OCI-M2 (cell line): ENCODE results near the gene ARHGAP15.
"Not testable (repeated sequence)": the region's sequence is repeated elsewhere in the genome, so short reads cannot be mapped to it uniquely, and the experiment has no call there.

Experiments
- DNase-seq: peaks from one replicate; lab custom pipeline; 2025; ENCODE audit not compliant: unreplicated experiment; lab: John Stamatoyannopoulos, UW

Gene ARHGAP15

DNA sequence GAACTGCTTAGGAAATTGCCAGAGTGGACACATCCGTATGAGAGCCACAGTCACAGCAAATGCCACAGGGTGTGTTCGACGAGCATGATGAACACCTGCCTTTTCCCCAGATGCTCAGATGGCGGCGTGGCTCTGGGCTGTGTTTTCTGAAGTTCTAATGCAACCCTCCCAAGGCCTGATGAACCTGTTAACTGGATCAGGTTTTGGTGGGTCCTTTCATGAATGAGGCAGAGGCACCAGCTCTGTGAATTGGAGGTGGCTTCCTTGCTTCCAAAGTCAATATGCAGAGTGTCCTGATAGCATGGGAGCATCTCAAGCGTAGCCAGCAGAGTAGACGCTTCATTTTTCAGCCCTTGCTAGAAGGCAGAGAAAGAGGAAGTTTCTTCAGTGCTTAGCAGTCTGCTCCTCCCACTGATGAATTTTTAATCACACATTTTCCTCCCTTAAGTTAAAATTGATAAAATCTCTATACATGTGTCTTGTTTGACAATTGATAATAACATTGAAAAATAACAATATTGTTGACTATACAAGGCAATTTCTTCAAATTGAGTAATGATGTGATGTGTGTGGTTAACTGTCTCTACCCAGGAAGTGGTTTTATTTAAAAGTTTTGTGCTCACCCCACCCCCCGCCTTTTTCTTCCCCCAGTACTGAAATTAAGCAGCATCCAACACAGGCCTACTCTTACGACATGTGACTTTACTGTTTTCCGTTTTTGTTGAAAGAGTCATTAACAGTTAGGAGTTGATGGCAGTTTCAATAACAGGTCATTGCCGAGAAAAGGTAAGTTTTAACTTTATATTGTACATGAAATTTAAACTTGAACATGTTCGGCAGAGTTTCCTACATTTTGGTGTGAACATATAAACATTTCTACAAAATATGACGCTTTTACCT, at the start of gene ARHGAP15:
TSS of gene ARHGAP15 (plus strand) at position 739 of the 900 bp plus-strand sequence.
- DNase-seq = peak; percentile 45

DNA sequence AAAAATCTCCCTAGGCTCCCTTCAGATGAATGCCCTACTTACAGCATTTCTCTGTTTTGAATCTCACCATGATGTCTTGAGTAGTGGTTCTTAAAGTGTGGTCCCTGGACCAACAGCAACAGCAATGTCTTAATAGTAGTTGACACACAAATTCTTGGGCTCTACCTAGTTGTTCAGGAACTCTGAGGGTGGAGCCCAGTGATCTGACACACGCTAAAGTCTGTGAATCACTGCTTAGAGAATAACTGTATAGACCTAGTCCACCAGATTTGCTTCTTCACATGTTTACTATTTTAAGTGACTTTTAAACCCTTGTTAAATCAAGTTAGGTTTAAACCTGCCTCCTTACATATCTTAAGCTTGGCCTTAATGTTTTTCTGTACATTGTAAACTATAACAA, 47.6 kb upstream of the ARHGAP15 start:
- no peak for DNase-seq

DNA sequence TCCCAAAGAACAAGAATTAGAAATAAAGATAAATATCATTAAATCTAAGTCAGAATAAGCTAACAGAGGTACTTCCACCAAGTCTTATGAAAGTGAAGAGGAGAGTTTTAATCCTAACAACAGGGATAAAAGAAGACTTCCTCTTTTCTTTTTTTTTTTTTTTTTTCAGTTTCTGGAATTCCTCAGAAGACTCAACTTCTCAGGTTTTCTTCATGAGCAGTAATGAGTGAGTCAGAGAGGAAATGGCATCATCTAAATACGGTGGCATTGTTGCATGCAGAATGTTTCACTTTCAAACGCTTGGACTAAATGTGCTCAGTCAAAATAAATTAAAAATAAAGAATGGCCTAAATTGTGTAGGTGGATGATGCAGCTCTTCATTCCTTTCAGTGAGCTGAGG, 45.6 kb upstream of the ARHGAP15 start:
- DNase-seq = no peak

DNA sequence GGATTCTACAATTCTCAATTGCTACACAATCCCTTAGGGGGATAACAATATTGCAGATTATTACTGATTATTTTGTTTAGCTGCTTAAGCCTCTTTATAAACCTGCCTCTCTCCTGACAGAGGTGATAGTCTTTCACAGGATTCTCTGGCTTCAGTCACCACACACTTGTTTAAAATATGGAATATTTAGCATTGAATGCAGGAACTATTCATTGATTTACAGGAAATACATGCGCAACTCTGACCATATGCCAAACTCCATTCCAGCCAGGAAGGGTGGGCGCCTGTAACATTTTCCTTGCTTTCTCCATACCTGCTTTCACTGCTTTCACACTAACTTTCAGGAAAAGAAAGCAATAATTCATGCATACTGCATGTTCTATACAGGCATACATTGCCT, 44.8 kb upstream of the ARHGAP15 start:
- DNase-seq = no peak

DNA sequence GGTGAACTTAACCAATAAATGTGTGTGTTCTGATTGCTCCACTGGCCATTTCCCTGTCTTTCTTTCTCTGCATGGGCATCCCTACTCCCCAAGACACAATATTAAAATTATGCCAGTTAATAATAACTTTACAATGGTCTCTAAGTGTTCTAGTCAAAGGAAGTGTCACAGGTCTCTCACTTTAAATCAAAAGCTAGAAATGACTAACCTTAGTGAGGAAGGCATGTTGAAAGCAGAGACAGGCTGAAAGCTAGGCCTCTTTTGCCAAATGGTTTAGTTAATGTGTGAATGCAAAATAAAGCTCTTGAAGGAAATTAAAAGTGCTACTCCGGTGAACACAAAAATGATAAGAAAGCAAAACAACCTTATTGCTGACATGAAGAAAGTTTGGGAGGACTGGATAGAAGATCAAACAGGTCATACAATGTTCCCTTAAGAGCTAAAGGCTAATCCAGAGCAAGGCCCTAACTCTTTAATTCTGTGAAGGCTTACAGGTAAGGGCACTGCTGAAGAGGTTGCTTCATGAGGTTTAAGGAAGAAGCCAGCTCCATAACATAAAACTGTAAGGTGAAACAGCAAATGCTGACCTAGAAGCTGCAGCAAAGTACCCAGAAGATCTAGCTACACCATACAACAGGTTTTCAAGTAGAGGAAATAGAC, 44.0 kb upstream of the ARHGAP15 start:
- no peak for DNase-seq

DNA sequence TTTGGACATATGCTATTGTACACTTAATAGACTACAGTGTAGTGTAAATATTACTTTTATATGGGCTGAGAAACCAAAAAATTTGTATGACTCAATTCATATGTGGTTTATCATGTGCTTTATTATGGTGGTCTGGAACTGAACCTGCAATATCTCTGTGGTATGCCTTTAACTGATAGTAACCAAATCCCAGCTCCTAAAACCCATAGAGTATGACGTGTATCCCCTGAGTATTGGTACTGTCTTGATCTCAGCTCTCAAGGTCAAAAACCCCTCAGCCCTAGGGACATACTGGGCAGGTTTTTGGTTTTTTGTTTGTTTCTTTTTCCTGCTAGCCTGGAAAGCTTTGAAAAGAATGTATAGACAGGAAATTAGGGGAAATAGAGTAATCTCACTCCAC, 42.2 kb upstream of the ARHGAP15 start:
- DNase-seq = no peak

DNA sequence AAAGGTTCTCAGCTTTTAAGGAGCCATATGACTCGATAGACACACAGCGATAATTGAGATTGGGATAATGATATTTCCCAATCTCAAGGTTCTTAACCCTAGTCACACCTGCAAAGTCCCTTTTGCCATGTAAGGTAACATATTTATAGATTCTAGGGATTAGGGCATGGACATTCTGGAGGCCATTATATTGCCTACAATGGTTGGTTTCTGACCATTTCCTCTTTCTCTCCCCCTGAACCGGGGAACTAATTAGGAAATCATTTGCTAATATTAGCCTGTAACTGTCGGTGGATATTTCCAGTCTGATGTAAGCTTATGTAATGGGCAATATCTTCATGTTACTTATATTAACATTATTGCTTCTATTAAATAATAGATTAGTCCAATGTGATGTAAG, 40.8 kb upstream of the ARHGAP15 start:
- DNase-seq = no peak

DNA sequence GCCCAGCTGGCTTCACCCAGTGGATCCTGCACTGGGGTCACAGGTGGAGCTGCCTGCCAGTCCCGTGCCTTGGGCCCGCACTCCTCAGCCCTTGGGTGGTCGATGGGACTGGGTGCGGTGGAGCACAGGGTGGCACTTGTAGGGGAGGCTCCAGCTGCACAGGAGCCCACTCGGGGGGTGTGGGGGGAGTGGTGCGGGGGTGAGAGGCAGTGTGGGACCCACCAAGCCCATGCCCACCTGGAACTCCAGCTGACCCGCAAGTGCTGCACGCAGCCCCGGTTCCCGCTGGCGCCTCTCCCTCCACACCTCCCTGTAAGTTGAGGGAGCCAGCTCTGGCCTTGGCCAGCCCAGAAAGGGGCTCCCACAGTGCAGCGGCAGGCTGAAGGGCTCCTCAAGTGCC, 39.7 kb upstream of the ARHGAP15 start:
- not testable (repeated sequence) for DNase-seq

DNA sequence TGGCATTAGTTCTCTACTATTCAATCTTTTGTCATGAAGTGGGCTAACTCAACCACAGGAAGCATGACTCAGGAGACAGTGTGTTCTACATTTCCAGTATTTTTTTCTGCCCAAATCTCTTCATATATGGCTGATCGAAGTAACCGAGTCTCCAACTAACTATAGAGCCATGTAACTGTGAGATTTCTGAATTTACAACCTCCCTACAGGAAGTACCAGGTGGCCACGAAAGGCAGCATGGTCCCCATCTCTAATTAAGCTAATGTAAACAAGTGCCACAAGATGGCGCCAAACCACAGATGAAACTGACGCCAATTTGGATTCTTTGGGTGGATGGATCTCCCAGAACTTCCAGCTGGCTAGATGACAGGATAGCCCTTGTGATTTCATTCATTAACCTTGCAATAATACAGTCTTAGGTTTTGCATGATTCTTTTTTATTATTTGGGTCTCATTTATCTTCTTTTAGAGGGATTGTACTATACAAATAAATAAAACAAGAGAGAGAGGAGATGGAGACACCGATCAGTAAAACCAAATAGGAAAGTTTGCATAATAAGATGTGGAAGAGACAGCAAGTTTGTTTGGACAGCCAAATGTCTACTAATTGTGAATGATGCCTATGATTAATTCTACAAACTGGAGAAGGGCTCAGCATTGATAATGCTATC, 18.3 kb upstream of the ARHGAP15 start:
- peak; percentile 36 for DNase-seq

DNA sequence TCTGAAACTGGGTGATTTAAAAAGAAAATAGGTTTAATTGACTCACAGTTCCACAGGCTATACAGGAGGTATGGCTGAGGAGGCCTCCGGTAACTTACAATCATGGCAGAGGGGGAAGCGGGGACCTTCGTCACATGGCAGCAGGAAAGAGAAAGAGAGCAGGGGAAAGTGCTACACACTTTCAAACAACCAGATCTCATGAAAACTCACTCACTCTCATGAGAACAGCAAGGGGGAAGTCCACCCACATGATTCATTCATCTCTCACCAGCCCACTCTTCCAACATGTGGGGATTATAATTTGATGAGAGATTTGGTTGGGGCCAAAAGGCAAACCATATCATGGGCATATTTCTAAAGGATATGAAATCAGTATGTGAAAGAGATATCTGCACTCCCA, 12.0 kb upstream of the ARHGAP15 start:
- no peak for DNase-seq

DNA sequence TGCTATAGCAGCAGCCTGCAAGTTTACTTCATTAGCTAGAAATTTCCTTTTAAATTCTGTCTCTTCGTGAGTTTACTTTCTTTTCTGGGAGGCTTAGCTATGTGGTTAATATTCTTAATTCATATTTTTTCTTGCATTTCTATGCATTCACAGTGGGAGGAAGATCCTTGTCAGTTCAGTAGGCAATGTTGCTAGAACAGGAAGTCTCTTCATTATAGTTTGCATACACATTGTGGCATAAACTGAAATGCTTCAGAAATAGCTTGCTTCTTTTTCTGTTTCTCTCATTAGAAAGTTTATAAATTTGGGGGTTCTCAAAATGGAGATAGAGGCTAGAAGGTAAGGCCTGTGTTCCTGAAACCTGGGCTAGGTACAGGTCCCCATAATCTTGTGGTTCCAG, 8.1 kb upstream of the ARHGAP15 start:
- DNase-seq = no peak

DNA sequence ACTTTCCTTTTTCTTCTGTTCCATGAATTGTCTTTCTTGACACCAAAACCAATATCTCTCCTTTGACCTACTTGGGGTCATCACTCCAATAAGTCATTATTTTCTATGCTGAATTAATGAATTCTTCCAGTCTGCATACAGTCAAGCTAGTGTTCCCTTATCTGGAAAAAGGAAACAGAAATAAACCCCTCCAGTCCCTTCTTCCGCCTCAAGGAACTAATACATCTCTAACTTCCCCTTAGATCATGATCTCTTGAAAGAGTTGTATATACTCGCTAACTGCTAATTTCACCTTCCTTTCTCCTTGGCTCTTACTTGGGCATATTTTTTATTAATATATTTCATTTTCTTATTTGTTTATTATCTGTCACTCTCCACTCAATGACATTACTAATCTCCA, 7.3 kb upstream of the ARHGAP15 start:
- DNase-seq = no peak

DNA sequence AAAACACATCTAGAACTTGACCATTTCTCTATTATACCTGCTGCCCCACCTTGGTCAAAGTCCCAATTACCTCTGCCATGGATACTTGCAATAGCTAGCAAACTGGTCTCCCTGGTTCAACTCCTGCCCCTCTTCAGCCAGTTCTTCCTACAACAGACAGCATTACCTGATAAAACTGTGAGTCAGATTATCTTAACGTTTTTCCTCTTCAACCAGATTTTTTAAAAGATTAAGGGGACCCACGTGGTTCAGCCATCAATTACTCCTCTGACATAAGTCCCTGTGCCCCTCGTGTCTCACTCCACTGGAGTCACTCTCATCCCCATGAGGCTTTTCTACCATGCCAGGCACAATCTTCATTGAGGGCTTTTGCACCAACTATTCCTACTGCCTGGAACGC, 5.3 kb upstream of the ARHGAP15 start:
- no peak for DNase-seq

DNA sequence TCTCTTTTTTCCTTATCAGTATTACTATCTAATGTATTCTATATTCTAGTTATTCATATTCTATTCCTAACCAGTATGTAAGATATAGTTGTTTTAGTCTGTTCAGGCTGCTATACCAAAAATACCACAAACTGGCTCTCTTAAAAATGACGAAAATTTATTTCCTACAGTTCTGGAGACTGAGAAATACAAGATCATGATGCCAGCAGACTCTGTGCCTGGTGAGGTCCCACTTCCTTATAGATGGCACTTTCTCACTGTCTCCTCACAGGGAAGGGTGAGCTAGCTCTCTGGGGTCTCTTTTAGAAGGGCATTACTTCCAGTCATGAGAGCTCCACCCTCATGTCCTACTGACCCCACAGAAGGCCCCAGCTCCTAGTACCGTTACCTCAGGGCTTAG, 4.8 kb upstream of the ARHGAP15 start:
- no peak for DNase-seq

DNA sequence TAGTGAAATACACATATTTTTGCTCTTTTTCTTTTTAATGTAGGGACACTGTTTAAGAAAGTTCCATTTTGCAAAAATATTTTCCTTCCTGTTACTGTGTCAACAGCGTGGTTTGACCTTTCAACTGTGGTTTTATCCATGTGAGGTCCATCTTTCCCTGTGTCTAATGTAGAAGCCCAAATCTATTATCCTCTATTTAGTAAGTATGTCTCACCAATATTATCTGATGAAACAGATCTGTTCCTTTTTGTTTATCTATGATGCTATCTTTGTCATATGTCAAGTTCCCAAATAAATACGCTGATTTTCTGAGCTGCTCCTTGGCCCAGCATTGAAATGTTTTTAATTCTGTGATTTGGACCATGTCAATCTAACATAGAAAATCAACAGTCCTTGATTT, 3.5 kb upstream of the ARHGAP15 start:
- DNase-seq = no peak

DNA sequence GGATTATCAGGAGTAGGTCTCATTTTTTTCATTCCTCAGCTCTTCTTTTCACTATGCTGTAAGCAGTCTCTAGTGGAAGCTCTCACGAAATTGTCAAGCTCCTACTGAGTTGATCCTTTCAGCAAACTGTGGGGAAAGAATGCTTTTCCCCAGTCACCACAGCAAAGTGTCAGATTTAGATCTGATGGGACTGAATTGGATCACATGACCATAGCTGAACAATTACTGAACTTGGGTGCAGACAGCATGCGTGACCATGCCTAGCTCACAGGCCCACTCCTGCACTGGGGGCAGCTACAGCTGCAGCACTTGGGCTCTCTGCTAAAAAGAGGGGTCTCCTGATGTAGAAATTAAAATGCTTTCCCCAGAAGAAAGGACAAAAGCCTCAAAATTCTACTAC, 3.1 kb downstream of the ARHGAP15 start:
- DNase-seq = no peak

DNA sequence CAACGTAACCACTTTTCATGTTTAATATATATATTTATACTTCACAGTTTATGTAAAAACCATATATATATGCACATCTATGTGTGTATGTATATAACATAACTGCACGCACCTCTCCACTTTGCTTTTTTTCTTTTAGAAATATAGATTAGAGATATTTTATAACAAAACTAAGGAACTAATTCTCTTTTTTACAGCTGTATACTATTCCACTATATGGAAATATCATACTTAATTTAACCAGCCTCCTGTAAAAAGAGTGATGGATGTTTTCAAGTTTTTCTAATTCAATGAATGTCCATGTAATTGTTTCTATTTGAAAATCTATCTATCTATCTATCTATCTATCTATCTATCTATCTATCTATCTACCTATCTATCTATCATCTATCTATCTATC, 4.6 kb downstream of the ARHGAP15 start:
- DNase-seq = no peak

DNA sequence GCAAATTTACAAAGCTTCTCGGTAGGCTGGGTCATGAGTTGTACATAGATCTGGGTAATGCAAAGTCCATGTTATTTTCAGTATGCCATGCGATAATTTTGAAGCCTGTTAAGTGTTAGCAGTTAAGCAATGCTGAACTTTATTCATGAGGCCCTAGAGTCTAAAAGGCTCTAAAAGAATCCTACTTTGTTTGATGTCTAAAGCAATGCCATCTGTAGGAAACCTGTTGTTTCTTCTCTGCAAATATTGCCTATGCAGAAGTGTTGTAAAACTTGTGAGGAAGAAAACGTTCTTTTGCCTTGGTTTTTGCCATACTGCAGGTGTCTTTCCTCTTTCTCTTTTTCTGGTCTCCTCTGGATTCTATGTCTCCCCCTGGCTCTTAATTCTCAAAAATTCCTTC, 9.1 kb downstream of the ARHGAP15 start:
- DNase-seq = no peak

DNA sequence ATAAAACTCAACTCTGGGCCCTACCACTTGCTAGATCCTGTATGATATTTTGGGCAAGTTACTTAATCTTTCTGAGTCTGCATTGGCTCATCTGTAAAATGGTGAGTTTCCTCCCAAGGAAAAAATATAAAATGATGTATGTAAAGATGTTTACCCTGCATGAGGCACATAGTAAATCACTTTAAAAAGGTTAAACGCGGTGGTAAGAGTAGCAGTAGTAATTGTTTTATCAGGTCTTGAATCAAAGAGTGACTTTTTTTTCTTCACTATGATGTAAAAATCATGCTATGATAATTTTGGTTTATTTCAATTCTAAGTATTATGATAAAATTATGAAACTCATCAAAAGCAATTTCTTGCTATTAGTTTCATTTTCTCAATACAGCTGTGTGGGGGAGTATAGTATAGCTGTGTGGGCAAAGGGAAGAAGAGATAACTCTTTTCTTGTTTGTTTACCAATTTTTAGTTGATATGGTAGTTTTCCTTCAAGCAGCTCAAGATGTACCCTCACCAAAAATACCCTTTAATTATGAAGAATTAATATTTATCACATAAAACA, 10.7 kb downstream of the ARHGAP15 start:
- no peak for DNase-seq

DNA sequence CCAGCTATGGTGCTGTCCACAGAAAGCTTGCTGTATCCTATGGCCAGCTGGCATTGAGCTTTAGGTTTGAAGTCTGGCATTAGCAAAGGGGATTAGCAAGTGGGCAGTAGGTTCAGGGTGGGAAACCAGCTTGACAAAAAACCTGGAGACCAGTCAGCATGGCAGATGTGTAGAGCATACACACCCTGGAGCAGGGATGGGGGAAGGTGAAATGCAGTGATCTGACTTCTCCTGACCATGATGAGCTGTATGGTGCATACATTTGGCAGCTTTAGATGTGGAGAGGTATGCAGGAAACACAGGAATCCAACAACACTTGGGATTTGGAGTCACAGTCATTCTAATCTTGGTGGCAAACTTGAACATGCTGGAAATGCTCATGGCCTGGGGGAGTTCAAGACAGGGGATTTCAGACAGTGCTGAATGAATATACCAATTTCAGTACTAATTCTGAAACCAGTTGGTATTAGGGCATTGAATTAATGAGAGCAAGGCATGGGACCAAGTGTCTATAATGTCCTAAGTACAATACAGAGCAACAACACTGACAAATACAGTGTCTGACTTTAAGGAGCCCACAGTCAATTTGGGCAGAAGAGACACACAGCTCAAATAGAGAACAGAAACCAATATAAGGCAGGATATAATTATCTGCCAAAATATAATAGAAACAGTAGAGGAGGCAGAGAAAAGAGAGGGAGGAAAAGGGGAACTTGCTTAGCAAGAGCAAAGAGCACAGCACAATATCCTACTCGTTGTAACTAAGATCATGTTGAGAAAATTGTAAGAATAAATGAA, 11.8 kb downstream of the ARHGAP15 start:
- DNase-seq = no peak

DNA sequence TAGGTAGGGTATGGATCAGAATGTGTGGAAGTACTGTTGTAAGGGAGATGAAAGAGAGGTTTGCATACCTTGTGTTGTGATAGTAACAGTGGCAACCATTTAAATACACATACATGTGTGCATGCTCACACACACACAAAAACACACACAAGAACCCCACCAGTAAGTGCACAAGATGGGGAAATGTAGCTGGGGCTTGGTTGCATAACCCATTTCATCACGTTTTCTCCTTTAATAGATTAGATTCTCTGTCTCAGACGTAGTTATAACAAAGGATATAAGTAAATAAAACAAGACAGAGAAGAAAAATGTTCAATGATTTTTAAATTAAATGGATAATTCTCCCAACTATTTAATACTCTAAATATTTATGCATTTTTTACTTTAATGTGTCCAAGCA, 13.4 kb downstream of the ARHGAP15 start:
- DNase-seq = no peak
